Lung (tissue), 16 donors: Measurements from ENCODE around the gene NDUFA1. TPM values are rescaled to one million over a fixed set of nuclear protein-coding genes. Genes with fewer than 3 reads are reported as not detected.
"Not testable (repeated sequence)": the region's sequence is repeated elsewhere in the genome, so short reads cannot be mapped to it uniquely, and the experiment has no call there.

Experiments used
- ATAC-seq: fragments of 200-7000 bp; cut with Tn5 transposase; one replicate; pipeline ENCODE4 v1.9.1; 2020; ENCODE audit warnings: moderate number of reproducible peaks; ENCODE audit not compliant: insufficient read depth, low FRiP score
- DNase-seq, 3 donors: peaks; one replicate each; pipeline ENCODE4 v3.0.0-alpha.2; 2013 to 2017
- H3K27ac ChIP-seq, 2 donors: one replicate each; pipeline ENCODE4 v1.5.1; 2013; ENCODE audit warnings: mild to moderate bottlenecking in 2 of 2, moderate library complexity in 2 of 2, control low read depth in 1 of 2, inconsistent platforms in 1 of 2, low read depth in 1 of 2, low read length in 1 of 2
- H3K27me3 ChIP-seq, 3 donors: one replicate each; pipeline ENCODE4 v1.5.1; 2013; ENCODE audit warnings: low read length in 2 of 3; ENCODE audit not compliant: control insufficient read depth in 3 of 3, insufficient read depth in 3 of 3
- H3K36me3 ChIP-seq, 4 donors: one replicate each; pipeline ENCODE4 v1.5.1; 2013; ENCODE audit warnings: low read length in 4 of 4, mild to moderate bottlenecking in 1 of 4, moderate library complexity in 1 of 4; ENCODE audit not compliant: control insufficient read depth in 4 of 4, insufficient read depth in 4 of 4
- H3K4me1 ChIP-seq, 5 donors: one replicate each; pipeline ENCODE4 v1.5.1; 2013; ENCODE audit warnings: low read length in 5 of 5, mild to moderate bottlenecking in 2 of 5, moderate library complexity in 1 of 5; ENCODE audit not compliant: control insufficient read depth in 5 of 5, insufficient read depth in 5 of 5
- H3K4me3 ChIP-seq: one replicate; pipeline ENCODE4 v1.5.1; 2013; ENCODE audit warnings: mild to moderate bottlenecking, control low read depth, moderate library complexity
- H3K9ac ChIP-seq, 2 donors: one replicate each; pipeline ENCODE4 v1.5.1; 2013; ENCODE audit warnings: low read length in 2 of 2, control low read depth in 1 of 2; ENCODE audit not compliant: insufficient read depth in 1 of 2
- H3K9me3 ChIP-seq, 4 donors: one replicate each; pipeline ENCODE4 v1.5.1; 2013; ENCODE audit warnings: low read length in 3 of 4, mild to moderate bottlenecking in 1 of 4, moderate library complexity in 1 of 4; ENCODE audit not compliant: control insufficient read depth in 4 of 4, insufficient read depth in 3 of 4
- CTCF ChIP-seq: IDR thresholded peaks from 2 replicates; pipeline ENCODE4 v1.5.1; 2012; ENCODE audit warnings: mild to moderate bottlenecking; ENCODE audit errors: control extremely low read depth, extremely low read depth
- WGBS, 2 donors: extraction: QIAGEN DNeasy Blood & Tissue Kit; methylation state at CpG; one replicate each; pipeline ENCODE4 v1.1.7; 2013; 5-methylcytosine and 5-hydroxymethylcytosine counted together
- long read RNA-seq, 5 donors: transcript quantifications; one replicate each; lab custom pipeline, GENCODE V29; 2026
- polyA plus RNA-seq, 2 donors: library from polyadenylated mRNA; stranded (reverse); fragments of 200-250 nt; gene quantifications; one replicate each; pipeline ENCODE4 v1.2.1, GENCODE V29; 2013
- total RNA-seq, 2 donors: library from RNA; depleted of rRNA in 1 of 2; stranded (reverse); fragments of >200 nt in 1 of 2; gene quantifications; one replicate each; pipeline ENCODE4 v1.2.1, GENCODE V29; 2014 to 2021
- donor health status: control.
- donor health status: control.
- donor health status: Bipolar disorder and iron deficiency.
- donor health status: healthy.
- donor health status: DM: yes; HTN: yes; CAD: no.

NDUFA1 gene
- total RNA-seq (10 to 100 TPM; 37.1 to 74.9 TPM), polyA plus RNA-seq (100 to 1,000 TPM; 100 to 247 TPM)
- long read RNA-seq, donor 1, transcript NDUFA1-201 (3 exons, 766 nt): major isoform, 223 of 234 reads
- long read RNA-seq, donor 1, partial matches to known transcripts: 11 of 234 reads
- long read RNA-seq, donor 1, other reads (novel, unspliced or antisense): 0 of 234 reads
- long read RNA-seq, donor 2, transcript NDUFA1-201 (3 exons, 766 nt): major isoform, 122 of 122 reads
- long read RNA-seq, donor 2, partial matches to known transcripts: 0 of 122 reads
- long read RNA-seq, donor 2, other reads (novel, unspliced or antisense): 0 of 122 reads
- long read RNA-seq, donor 3, transcript NDUFA1-201 (3 exons, 766 nt): major isoform, 141 of 148 reads
- long read RNA-seq, donor 3, partial matches to known transcripts: 7 of 148 reads
- long read RNA-seq, donor 3, other reads (novel, unspliced or antisense): 0 of 148 reads
- long read RNA-seq, donor 4, transcript NDUFA1-201 (3 exons, 766 nt): major isoform, 110 of 119 reads
- long read RNA-seq, donor 4, partial matches to known transcripts: 9 of 119 reads
- long read RNA-seq, donor 4, other reads (novel, unspliced or antisense): 0 of 119 reads
- long read RNA-seq, donor 5, transcript NDUFA1-201 (3 exons, 766 nt): major isoform, 254 of 270 reads
- long read RNA-seq, donor 5, partial matches to known transcripts: 16 of 270 reads
- long read RNA-seq, donor 5, other reads (novel, unspliced or antisense): 0 of 270 reads

GRCh38 chrX:119871599-119872395 is at the start of gene NDUFA1, which contains the start of gene RNF113A:
Gene NDUFA1 (plus strand): TSS chrX:119871832. CDS start chrX:119871912, 80 bp downstream.
Gene RNF113A (minus strand): TSS chrX:119871733. CDS start chrX:119871613, 120 bp downstream.
- WGBS, 2 donors: 0 to 40% methylated on average over 54 to 62 of the region's 62 CpGs
- ATAC-seq: peak; percentile 95
- Histone ChIP-seq H3K4me3 (peak within 1 kb of the TSS; percentile 33), H3K36me3 (peaks cover 0 to 3% (median 0%) of the 10 kb centered on the region in 4 donors), H3K27ac (peak within 1 kb of the TSS; percentile 79 to 91), H3K27me3 (no peaks in the 10 kb centered on the region), H3K4me1 (peaks cover 0 to 8% (median 0%) of the 10 kb centered on the region in 5 donors), H3K9ac (peak within 1 kb of the TSS; percentile 78 to 81), H3K9me3 (peaks cover 0 to 6% (median 0%) of the 10 kb centered on the region in 4 donors)
- peak; percentile 85 to 92 (median 87) for DNase-seq
- no peak for TF ChIP-seq CTCF

GRCh38 chrX:119824221-119824620 is 47.4 kb upstream of the NDUFA1 start:
- H3K9ac ChIP-seq, H3K4me1 ChIP-seq, H3K9me3 ChIP-seq, H3K4me3 ChIP-seq, DNase-seq, H3K27ac ChIP-seq, H3K27me3 ChIP-seq, H3K36me3 ChIP-seq, ATAC-seq: not testable (repeated sequence)
- WGBS, 2 donors: 60% methylated on average over 2 of the region's 5 CpGs; no CpG with 5 or more reads in 1 of the 2 donors

GRCh38 chrX:119826399-119826959 is 45.2 kb upstream of the NDUFA1 start:
- no peak for ATAC-seq
- Histone ChIP-seq H3K36me3 (peaks cover 0 to 3% (median 0%) of the 10 kb centered on the region in 4 donors), H3K9me3 (peaks cover 0 to 1% (median 0%) of the 10 kb centered on the region in 4 donors), H3K4me1 (no peaks in the 10 kb centered on the region), H3K4me3 (no peak overlapping the region), H3K9ac (no peak overlapping the region), H3K27ac (no peak overlapping the region), H3K27me3 (no peaks in the 10 kb centered on the region)
- 55 to 63% methylated on average over 7 of the region's 7 CpGs for WGBS, 2 donors
- peak in 2 of 3 donors; percentile 37 to 54 for DNase-seq
- TF ChIP-seq CTCF: no peak
